Activated T-cell treated with anti-CD3 and anti-CD28 coated beads for 1 hour (primary cell): ENCODE measurements around the gene MPEG1.

ENCODE experiments used
- DNase-seq: peaks from one replicate; pipeline ENCODE4 v3.0.0-alpha.2; 2020; ENCODE audit warnings: low read depth

MPEG1 gene

DNA sequence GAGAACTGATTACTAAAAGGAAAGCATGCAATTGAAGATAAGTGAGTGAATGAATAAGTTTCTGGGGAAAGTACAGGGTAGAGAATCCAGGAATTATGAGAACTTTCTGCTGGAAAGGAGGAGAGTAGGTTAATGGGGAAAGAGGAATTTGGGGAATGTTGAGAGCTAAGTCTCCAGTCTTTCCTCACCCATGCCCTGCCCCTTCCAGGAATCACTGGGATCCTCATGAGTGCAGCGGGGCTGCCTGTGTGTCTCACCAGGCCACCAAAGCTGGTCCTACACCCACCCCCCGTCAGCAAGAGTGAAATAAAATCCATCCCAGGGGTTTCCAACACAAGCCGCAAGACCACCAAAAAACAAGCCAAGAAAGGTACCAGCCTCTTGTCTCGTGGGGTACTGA, 23.8 kb downstream of the MPEG1 start:
- no peak for DNase-seq

DNA sequence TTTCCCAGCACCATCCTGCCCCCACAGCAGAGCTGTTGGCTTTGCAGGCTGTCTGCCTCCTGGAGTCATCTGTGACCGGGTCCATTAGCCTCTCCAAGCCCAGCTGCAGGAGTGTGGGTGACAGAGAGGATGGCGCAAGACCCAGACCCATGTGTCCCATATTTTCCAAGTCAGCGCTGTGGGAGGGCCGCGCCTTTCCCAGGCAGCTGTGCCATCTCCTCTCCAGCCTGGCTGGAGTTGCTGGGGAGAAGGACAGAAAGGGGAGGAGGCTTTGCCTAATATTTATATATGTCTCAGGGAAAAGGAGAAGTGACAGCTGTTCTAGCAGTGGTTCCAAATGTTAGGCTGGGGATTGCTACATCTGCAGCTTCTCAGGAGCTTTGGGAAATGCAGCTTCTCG, 25.1 kb downstream of the MPEG1 start:
- DNase-seq: no peak

- no peak for DNase-seq
These were observed 25.7 kb downstream of the MPEG1 start for GRCh38 chr11:59187035-59187434.

- DNase-seq: peak; percentile 46
These were observed 26.6 kb downstream of the MPEG1 start for GRCh38 chr11:59186130-59186594.

GRCh38 chr11:59185386-59185945, 27.3 kb downstream of the MPEG1 start:
- DNase-seq: no peak

- no peak for DNase-seq
These were observed 27.9 kb downstream of the MPEG1 start for GRCh38 chr11:59184691-59185339.

- DNase-seq: no peak
These were observed 29.0 kb downstream of the MPEG1 start for GRCh38 chr11:59183771-59184170.

GRCh38 chr11:59182457-59183151, 30.1 kb downstream of the MPEG1 start:
- peak; percentile 9 for DNase-seq

GRCh38 chr11:59181746-59182456, 30.8 kb downstream of the MPEG1 start:
- no peak for DNase-seq

GRCh38 chr11:59180907-59181306, 31.8 kb downstream of the MPEG1 start:
- no peak for DNase-seq

DNA sequence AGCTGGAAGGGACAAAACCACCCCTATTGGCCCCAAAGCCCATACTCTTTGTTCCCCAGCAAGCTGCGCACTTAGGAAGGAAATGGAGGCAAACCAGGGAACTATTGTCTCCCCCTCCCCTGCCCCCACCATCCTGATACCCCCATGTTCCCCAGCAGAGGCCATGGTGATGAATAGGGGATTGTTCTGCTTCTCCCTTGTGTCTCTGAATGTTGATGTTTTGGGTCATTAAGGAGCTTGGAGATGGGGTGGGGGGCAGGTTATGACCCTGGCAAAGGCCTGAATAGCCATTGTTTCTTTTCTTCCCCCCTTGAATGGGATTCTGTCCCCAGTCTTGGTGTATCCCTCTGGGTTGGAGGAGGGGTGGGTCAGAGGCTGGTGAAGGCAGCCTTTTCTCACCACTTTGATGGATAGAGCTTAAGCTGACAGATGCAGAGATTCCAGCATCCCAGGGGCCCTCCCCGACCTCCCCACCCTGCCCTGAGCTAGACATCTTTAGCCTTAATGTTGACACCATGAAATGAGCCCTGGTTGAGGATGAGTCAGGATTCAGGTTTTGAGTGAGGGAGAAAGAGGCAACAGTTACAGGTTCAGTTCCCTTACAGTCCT, 32.5 kb downstream of the MPEG1 start:
- DNase-seq: no peak

- DNase-seq: no peak
These were observed 33.6 kb downstream of the MPEG1 start for GRCh38 chr11:59179121-59179520.

GRCh38 chr11:59178402-59178801, 34.3 kb downstream of the MPEG1 start:
- DNase-seq: no peak

- DNase-seq: no peak
These were observed 36.4 kb downstream of the MPEG1 start for GRCh38 chr11:59176330-59176729.

- DNase-seq: no peak
These were observed 37.6 kb downstream of the MPEG1 start for GRCh38 chr11:59175091-59175501.

- DNase-seq: no peak
These were observed 38.1 kb downstream of the MPEG1 start for GRCh38 chr11:59174664-59175033.

DNA sequence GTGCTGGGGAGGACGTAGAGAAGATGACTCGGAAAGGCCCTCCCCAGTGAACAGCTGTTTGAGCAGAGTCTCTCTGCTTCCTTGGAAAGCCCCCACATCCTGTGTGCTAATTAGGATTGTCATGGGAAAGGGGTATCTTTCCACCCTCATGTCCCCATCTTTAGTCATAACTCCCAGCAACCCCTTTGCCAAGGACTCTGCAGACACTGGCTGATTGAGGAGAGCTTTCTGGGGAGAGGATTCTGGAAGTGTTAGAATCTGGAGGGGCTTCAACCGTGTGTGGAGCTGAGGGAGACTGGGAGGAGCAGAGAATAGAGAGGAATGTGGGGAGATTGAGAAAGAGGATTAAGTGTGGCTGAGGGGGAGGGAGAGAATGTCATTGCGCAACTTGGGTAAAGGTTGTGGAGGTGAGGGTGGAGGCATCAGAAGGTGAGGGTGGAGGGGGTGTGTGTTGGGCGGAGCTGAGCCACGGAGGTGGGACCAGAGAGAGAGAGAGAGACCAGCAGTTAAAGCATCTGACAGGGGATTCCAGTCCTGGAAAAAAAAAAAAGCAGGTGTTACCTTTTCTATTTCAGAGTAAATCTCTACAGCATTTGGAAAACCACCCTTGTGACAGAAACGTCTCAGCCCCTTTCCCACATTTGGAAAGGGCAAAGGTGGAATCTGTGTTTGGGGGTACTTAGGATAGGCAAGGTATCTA, 38.6 kb downstream of the MPEG1 start:
- DNase-seq: no peak

GRCh38 chr11:59173080-59173963, 39.4 kb downstream of the MPEG1 start:
- no peak for DNase-seq

DNA sequence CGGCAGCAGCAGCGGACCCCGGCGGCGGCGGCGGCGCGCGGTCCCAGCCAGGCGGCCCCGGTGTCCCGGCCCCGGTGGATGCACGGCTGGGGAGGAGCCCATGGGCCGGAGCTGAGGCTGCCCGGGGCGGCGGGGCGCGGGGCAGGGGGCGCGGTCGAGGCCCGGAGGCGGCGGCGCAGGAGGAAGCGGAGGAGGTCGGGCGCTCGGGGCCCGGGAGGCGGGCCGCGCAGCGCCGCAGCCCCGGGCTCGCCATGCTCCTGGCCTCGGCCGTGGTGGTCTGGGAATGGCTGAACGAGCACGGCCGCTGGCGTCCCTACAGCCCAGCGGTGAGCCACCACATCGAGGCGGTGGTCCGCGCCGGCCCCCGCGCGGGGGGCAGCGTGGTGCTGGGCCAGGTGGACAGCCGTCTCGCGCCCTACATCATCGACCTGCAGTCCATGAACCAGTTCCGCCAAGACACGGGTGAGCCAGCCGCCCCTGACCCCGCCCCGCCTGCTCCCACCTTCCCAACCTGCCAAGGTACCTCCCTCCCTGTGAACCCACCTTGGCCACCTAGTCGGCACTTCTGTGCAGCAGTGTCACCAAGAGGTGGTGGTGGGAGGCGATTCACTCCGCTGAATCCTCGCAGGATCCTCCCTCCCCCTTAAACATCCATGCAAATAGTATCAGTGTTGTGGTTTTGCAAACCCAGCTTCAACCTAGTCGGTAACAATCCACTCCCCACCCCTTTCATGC, 40.2 kb downstream of the MPEG1 start:
- peak; percentile 6 for DNase-seq
